C4-2B (cell line): Measurements from ENCODE around the gene SNRNP48.

Experiments used
- ZFX ChIP-seq: fragments of 450-650 bp; IDR thresholded peaks from 2 replicates; pipeline ENCODE4 v1.6.1; 2017
- TF ChIP-seq, protein P1 (sequence below): fragments of 450-650 bp; conservative IDR thresholded peaks from 2 replicates; pipeline ENCODE4 v1.5.1; 2017; ENCODE audit warnings: mild to moderate bottlenecking

DNA sequence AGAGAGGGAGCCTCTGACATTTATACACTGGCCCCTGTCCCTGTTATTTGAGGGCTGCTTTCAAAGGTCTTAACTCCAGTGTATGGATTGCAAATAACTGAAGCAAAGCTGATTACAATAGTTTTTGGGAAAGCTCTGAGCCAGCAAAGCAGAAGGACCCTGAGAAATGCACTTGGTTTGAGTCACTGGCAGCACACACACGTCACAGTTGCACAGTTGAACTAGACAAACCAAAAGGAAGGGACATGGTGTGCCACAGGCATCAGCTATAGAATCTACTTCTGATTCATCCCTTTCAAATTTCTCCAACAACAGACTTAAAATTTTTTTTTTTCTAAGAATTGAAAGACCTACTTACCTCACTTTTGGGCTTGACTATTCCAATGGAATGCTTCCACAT lies 56.4 kb downstream of the SNRNP48 start:
- TF ChIP-seq, protein P1, sequence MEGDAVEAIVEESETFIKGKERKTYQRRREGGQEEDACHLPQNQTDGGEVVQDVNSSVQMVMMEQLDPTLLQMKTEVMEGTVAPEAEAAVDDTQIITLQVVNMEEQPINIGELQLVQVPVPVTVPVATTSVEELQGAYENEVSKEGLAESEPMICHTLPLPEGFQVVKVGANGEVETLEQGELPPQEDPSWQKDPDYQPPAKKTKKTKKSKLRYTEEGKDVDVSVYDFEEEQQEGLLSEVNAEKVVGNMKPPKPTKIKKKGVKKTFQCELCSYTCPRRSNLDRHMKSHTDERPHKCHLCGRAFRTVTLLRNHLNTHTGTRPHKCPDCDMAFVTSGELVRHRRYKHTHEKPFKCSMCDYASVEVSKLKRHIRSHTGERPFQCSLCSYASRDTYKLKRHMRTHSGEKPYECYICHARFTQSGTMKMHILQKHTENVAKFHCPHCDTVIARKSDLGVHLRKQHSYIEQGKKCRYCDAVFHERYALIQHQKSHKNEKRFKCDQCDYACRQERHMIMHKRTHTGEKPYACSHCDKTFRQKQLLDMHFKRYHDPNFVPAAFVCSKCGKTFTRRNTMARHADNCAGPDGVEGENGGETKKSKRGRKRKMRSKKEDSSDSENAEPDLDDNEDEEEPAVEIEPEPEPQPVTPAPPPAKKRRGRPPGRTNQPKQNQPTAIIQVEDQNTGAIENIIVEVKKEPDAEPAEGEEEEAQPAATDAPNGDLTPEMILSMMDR: no peak
- no peak for TF ChIP-seq ZFX
